GM19025 (cell line): ENCODE data around the gene CHEK1.
A peak's percentile ranks its signal among the peaks of the same experiment; 100 is the strongest.
"Not testable (repeated sequence)": the region's sequence is repeated elsewhere in the genome, so short reads cannot be mapped to it uniquely, and the experiment has no call there.

ENCODE experiments used
- ATAC-seq: cut with Tn5 transposase; IDR thresholded peaks from one replicate; pipeline ENCODE4 v1.9.1; 2021; ENCODE audit warnings: mild to moderate bottlenecking, low read depth, moderate library complexity; ENCODE audit not compliant: unreplicated experiment

Gene CHEK1

GRCh38 chr11:125624756-125625213 is at the start of gene CHEK1:
Gene CHEK1 (plus strand): TSS chr11:125625163. CDS start chr11:125626769, 1,606 bp downstream.
- no peak for ATAC-seq

GRCh38 chr11:125577181-125577580 is 47.8 kb upstream of the CHEK1 start:
- ATAC-seq = not testable (repeated sequence)

- no peak for ATAC-seq
Observed at GRCh38 chr11:125578783-125579182, 46.2 kb upstream of the CHEK1 start.

GRCh38 chr11:125579811-125580210 is 45.2 kb upstream of the CHEK1 start:
- ATAC-seq = no peak

- ATAC-seq = no peak
Observed at GRCh38 chr11:125583496-125583895, 41.5 kb upstream of the CHEK1 start.

DNA sequence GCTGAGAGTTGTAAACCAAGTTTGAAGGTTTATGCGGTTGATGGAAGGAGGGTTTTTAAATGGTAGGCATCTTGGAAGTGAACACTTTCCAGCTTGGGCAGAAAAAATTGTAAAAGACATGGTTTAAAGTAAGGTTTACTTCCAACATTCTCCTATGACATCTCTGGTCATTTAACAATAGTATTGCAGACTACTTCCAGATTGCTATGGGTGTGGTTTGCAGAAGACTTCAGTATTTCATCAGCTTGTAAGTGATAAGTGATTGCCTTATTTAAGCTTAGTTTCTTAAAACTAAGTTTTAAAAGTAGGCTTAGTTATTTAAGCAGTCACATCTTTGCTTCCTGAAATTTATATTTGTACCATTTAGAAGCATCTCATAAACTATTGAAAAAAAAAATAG is 39.5 kb upstream of the CHEK1 start:
- no peak for ATAC-seq

GRCh38 chr11:125586623-125587022 is 38.3 kb upstream of the CHEK1 start:
- ATAC-seq = no peak

- no peak for ATAC-seq
Observed at GRCh38 chr11:125587480-125587879, 37.5 kb upstream of the CHEK1 start.

GRCh38 chr11:125588505-125588904 is 36.5 kb upstream of the CHEK1 start:
- no peak for ATAC-seq

- peak; percentile 2 for ATAC-seq
Observed at GRCh38 chr11:125591649-125592304, 33.2 kb upstream of the CHEK1 start.

- peak; percentile 98 for ATAC-seq
Observed at GRCh38 chr11:125592305-125593113, 32.5 kb upstream of the CHEK1 start, which contains the start of gene STT3A. Gene STT3A (plus strand): TSS chr11:125592852. CDS start chr11:125595916, 3,064 bp downstream.

DNA sequence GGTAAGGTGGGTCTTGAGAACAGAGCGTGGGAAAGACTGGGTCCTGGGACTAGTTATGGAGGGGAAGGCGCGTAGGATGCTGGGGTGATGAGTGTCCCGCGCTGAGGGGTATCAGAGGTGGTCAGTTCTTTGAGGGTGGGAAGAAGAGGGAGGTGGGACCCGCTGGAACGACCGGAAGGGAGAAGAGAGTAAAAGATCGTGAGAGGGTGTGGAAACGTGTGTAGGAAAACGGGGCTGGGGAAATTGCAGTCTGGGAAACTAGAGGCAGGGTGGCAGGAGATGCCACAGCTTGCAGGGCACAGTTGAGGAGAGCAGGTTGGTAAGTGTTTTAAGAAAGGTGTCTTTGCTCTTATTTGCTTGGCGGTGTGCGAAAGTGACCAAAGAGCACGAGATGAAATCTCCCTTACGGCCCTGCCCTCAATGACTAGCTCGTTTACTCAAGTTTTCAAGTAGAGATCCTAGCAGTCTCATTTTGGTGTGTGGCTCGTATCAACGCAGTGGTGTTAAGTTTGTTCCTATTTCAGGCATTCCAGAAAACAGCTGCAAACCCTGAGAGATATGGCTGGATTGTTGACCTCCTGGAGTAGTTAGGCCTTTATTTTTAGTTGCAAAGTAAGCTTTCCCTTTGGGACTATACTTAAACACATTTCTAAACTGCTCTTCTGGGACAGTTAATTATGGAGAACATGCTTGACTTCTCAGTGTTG is 31.7 kb upstream of the CHEK1 start:
- no peak for ATAC-seq

DNA sequence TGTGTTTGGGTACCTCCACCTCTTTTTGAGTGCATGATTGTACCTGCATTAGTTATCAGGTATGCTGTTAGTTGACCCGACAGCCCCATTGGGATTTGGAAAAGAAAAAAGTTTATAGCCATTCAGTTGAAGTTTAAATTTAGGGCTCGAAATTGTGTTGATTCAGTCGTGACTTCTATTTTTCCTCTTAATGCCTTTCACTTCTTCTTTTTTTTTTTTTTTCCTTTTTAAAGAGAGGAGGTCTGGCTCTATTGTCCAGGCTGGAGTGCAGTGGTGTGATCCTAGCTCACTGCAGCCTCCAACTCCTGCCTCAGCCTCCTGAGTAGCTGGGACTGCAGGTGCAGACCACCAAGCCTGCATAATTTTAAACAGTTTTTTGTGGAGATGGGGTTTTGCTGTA is 30.0 kb upstream of the CHEK1 start:
- no peak for ATAC-seq

GRCh38 chr11:125600663-125601062 is 24.3 kb upstream of the CHEK1 start:
- no peak for ATAC-seq

DNA sequence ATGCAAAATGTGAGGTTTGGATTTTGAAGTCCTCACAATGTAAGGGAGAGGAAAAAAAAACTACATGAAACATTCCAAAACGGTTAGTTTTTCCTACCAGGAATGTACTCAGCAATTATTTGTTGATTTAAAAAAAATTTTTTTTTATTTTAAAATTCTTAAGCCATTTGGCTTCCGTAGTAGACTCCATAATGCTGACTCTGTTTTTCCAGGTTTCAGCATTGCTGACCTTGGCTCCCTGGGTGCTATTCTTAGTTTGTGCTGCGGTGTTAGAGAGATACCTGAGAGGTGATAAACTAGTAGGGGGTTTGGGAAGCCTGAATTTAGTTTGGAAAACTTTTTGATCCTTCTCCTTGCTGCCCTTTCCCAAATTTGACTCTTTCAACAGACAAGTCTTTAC is 21.8 kb upstream of the CHEK1 start:
- ATAC-seq = no peak

GRCh38 chr11:125605417-125605816 is 19.5 kb upstream of the CHEK1 start:
- no peak for ATAC-seq

DNA sequence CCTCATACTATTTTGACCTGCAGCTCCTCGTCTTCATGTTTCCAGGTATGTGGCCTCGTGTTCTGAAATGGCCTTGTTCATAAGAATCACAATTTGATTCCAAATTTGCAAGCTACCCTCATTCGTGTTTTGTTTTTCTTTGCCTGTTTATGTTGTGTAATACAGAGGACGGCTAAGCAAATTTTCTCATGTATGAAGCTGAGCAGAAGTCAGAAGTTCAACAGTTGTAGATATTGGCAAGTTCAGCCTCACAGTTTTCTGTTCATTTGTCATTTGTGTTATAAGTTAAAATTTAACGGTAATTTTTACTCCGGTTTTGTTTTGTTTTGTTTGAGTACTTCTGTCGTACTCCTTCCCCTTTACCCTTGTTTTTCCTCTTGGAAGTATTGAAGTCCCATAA is 15.4 kb upstream of the CHEK1 start:
- no peak for ATAC-seq

- ATAC-seq = no peak
Observed at GRCh38 chr11:125618383-125618782, 6.6 kb upstream of the CHEK1 start.

DNA sequence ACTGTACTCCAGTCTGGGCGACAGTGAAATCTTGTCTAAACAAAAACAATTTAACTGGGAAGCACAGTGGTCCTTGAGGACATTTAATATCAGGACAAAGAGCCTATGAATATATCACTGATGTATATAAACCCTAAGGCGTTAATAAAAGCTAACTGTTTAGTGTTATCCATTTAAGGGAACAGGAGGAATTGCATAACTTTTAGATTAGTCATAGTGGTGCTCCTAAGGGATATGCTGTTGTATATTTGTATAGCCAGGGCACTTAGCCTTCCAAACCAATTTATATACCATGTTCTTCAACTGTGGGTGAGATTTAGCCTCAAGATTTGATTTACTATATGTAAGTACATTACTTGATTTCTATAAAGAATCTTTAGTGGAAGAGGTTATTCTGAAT is 3.0 kb upstream of the CHEK1 start:
- ATAC-seq = no peak

DNA sequence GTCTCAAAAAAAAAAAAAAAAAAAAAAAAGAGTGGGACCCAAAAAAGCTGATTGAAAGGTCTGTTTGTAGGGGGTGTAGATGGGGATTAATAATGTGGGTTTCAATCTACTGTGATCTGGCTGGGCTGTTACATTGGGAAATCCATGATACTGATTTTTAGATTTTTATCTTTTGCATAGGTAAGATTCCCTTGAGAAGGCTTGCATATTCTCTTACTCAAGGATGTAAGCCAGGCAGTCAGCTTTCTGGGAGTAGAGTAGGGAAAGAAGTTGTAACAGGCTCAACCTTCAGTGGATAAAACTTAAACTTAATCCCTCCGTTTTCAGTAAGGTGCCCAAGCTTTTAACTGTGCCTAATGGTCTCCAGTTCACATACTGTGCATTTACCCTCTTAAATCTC is 1.9 kb upstream of the CHEK1 start:
- no peak for ATAC-seq

GRCh38 chr11:125625225-125625629 is 264 bp downstream of the CHEK1 start:
- ATAC-seq = no peak
